ENCODE measurements around the gene DDX41.

DDX41 gene

GRCh38 chr5:177520271-177520670 lies 3.5 kb upstream of the DDX41 start:
- no peak for DNase-seq (ENCODE audit: low read depth, low spot score)

GRCh38 chr5:177519463-177520235 lies 2.9 kb upstream of the DDX41 start:
- DNase-seq (ENCODE audit: low read depth, low spot score) = no peak
- no peak overlapping the region for H3K4me3 ChIP-seq (ENCODE audit: low read length)

More at GRCh38 chr5:177520271-177520670, 3.5 kb upstream of the DDX41 start:
- H3K4me3 ChIP-seq (ENCODE audit: low read length) = no peak overlapping the region

- peak; percentile 66 for DNase-seq (ENCODE audit: low read depth, low spot score)
- H3K4me3 ChIP-seq (ENCODE audit: low read length) = peak overlapping the region; percentile 99
Measured at GRCh38 chr5:177515580-177515979, 1.2 kb downstream of the DDX41 start.

GRCh38 chr5:177514541-177514940 lies 2.2 kb downstream of the DDX41 start:
- no peak overlapping the region for H3K4me3 ChIP-seq (ENCODE audit: low read length)
- DNase-seq (ENCODE audit: low read depth, low spot score) = no peak

GRCh38 chr5:177513500-177513899 lies 3.3 kb downstream of the DDX41 start:
- no peak for DNase-seq (ENCODE audit: low read depth, low spot score)
- no peak overlapping the region for H3K4me3 ChIP-seq (ENCODE audit: low read length)

GRCh38 chr5:177512736-177513380 lies 3.9 kb downstream of the DDX41 start:
- DNase-seq (ENCODE audit: low read depth, low spot score) = no peak
- no peak overlapping the region for H3K4me3 ChIP-seq (ENCODE audit: low read length)

GRCh38 chr5:177511796-177512675 lies 4.7 kb downstream of the DDX41 start:
- DNase-seq (ENCODE audit: low read depth, low spot score) = no peak
- no peak overlapping the region for H3K4me3 ChIP-seq (ENCODE audit: low read length)

GRCh38 chr5:177511181-177511580 lies 5.6 kb downstream of the DDX41 start:
- no peak overlapping the region for H3K4me3 ChIP-seq (ENCODE audit: low read length)
- no peak for DNase-seq (ENCODE audit: low read depth, low spot score)

- no peak for DNase-seq (ENCODE audit: low read depth, low spot score)
- no peak overlapping the region for H3K4me3 ChIP-seq (ENCODE audit: low read length)
Measured at GRCh38 chr5:177510567-177511053, 6.2 kb downstream of the DDX41 start.

GRCh38 chr5:177509991-177510566 lies 6.7 kb downstream of the DDX41 start:
- no peak overlapping the region for H3K4me3 ChIP-seq (ENCODE audit: low read length)
- DNase-seq (ENCODE audit: low read depth, low spot score) = no peak

- H3K4me3 ChIP-seq (ENCODE audit: low read length) = no peak within 1 kb of the TSS
- DNase-seq (ENCODE audit: low read depth, low spot score) = no peak
Measured at GRCh38 chr5:177509381-177509951, 7.3 kb downstream of the DDX41 start, which contains the start of gene DOK3. TSS of gene DOK3 (minus strand) at chr5:177509826. CDS start at chr5:177509540, 286 bp downstream.

GRCh38 chr5:177508837-177509236 lies 7.9 kb downstream of the DDX41 start:
- no peak for DNase-seq (ENCODE audit: low read depth, low spot score)
- no peak overlapping the region for H3K4me3 ChIP-seq (ENCODE audit: low read length)

- H3K4me3 ChIP-seq (ENCODE audit: low read length) = no peak overlapping the region
- no peak for DNase-seq (ENCODE audit: low read depth, low spot score)
Measured at GRCh38 chr5:177508221-177508611, 8.5 kb downstream of the DDX41 start.

- DNase-seq (ENCODE audit: low read depth, low spot score) = no peak
- no peak overlapping the region for H3K4me3 ChIP-seq (ENCODE audit: low read length)
Measured at GRCh38 chr5:177507596-177508220, 9.1 kb downstream of the DDX41 start.

GRCh38 chr5:177507165-177507564 lies 9.6 kb downstream of the DDX41 start:
- no peak overlapping the region for H3K4me3 ChIP-seq (ENCODE audit: low read length)
- DNase-seq (ENCODE audit: low read depth, low spot score) = no peak

GRCh38 chr5:177505075-177505474 lies 11.7 kb downstream of the DDX41 start:
- H3K4me3 ChIP-seq (ENCODE audit: low read length) = no peak overlapping the region
- DNase-seq (ENCODE audit: low read depth, low spot score) = no peak

- no peak overlapping the region for H3K4me3 ChIP-seq (ENCODE audit: low read length)
- DNase-seq (ENCODE audit: low read depth, low spot score) = no peak
Measured at GRCh38 chr5:177504086-177505056, 12.4 kb downstream of the DDX41 start.
